HepG2 (cell line): ENCODE data around the gene SBNO2. TPM values are rescaled to one million over a fixed set of nuclear protein-coding genes. Genes with fewer than 3 reads are reported as not detected.

Experiments used
- BRD4 ChIP-seq: sonication (generic); formaldehyde crosslinking; IDR thresholded peaks from 2 replicates; pipeline ENCODE4 v1.4.0; 2020; ENCODE audit warnings: missing genetic modification reagents
- HNF4G ChIP-seq, 2 experiments: sonication (generic) in 1 of 2; formaldehyde crosslinking in 1 of 2; IDR thresholded peaks; 2 replicates each; pipeline versions ENCODE4 v1.4.0 to v1.6.1; 2011 to 2020; ENCODE audit warnings: borderline replicate concordance in 2 of 2, low read depth in 2 of 2, mild to moderate bottlenecking in 2 of 2, low read length in 1 of 2, missing genetic modification reagents in 1 of 2, moderate library complexity in 1 of 2
- ISL2 ChIP-seq: sonication (generic); formaldehyde crosslinking; IDR thresholded peaks from 2 replicates; pipeline ENCODE4 v1.5.0; 2020; ENCODE audit warnings: missing genetic modification reagents
- NFE2L1 ChIP-seq: sonication (generic); formaldehyde crosslinking; IDR thresholded peaks from 2 replicates; pipeline ENCODE4 v1.4.0; 2020; ENCODE audit warnings: missing genetic modification reagents, mild to moderate bottlenecking, borderline replicate concordance
- PPARG ChIP-seq: conservative IDR thresholded peaks from 2 replicates; pipeline ENCODE4 v1.6.1; 2016; ENCODE audit warnings: missing biosample characterization, missing genetic modification reagents
- RARA ChIP-seq: IDR thresholded peaks from 2 replicates; pipeline ENCODE4 v1.6.1; 2016; ENCODE audit warnings: missing genetic modification reagents, missing compliant biosample characterization
- TMF1 ChIP-seq: sonication (generic); formaldehyde crosslinking; IDR thresholded peaks from 2 replicates; pipeline ENCODE4 v1.8.1; 2022; ENCODE audit warnings: low read depth, missing genetic modification reagents
- ZFY ChIP-seq: sonication (generic); formaldehyde crosslinking; IDR thresholded peaks from 2 replicates; pipeline ENCODE4 v1.4.0; 2020; ENCODE audit warnings: missing genetic modification reagents
- ZNF121 ChIP-seq: sonication (generic); formaldehyde crosslinking; IDR thresholded peaks from 2 replicates; pipeline ENCODE4 v1.5.0; 2020; ENCODE audit warnings: mild to moderate bottlenecking, missing genetic modification reagents
- ZNF333 ChIP-seq: sonication (generic); formaldehyde crosslinking; IDR thresholded peaks from 2 replicates; pipeline ENCODE4 v1.4.0; 2020; ENCODE audit warnings: mild to moderate bottlenecking, missing genetic modification reagents, borderline replicate concordance
- ZNF557 ChIP-seq: sonication (generic); formaldehyde crosslinking; IDR thresholded peaks from 2 replicates; pipeline ENCODE4 v1.4.0; 2020; ENCODE audit warnings: missing genetic modification reagents
- ZNF766 ChIP-seq: sonication (generic); formaldehyde crosslinking; IDR thresholded peaks from 2 replicates; pipeline ENCODE4 v1.5.0; 2020; ENCODE audit warnings: missing genetic modification reagents, borderline replicate concordance
- ZNF790 ChIP-seq: sonication (generic); formaldehyde crosslinking; IDR thresholded peaks from 2 replicates; pipeline ENCODE4 v1.8.0; 2022; ENCODE audit warnings: missing genetic modification reagents, mild to moderate bottlenecking, borderline replicate concordance
- polyA plus RNA-seq, 8 experiments: library from polyadenylated mRNA; depleted of rRNA in 3 of 8; stranded (reverse) in 7 of 8; unstranded in 1 of 8; fragments of >200 nt; fragmentation: Illumina TruSeq in 4 of 8; extraction: Trizol in 4 of 8; gene quantifications; 2 replicates each; pipeline versions ENCODE4 v1.2.1 to v1.2.3, GENCODE V29; 2011 to 2016; ENCODE audit warnings: low read depth in 4 of 8, missing spikeins in 1 of 8, mixed read lengths in 1 of 8; ENCODE audit not compliant: insufficient read depth in 1 of 8
- total RNA-seq, 5 experiments: library from RNA; depleted of rRNA; stranded (reverse); fragments of >200 nt; fragmentation: Illumina TruSeq; extraction: Trizol; gene quantifications; 2 replicates each; pipeline ENCODE4 v1.2.3, GENCODE V29; 2016; ENCODE audit warnings: low read depth in 1 of 5
- TF ChIP-seq, protein P1 (sequence below): sonication (generic); formaldehyde crosslinking; conservative IDR thresholded peaks from 2 replicates; pipeline ENCODE4 v1.8.0; 2022; ENCODE audit warnings: mild to moderate bottlenecking, moderate library complexity, missing genetic modification reagents
- TF ChIP-seq, protein P2 (sequence below): sonication (generic); formaldehyde crosslinking; IDR thresholded peaks from 2 replicates; pipeline ENCODE4 v1.4.0; 2020; ENCODE audit warnings: missing genetic modification reagents
- TF ChIP-seq, protein P3 (sequence below): IDR thresholded peaks from 2 replicates; pipeline ENCODE4 v1.6.1; 2016; ENCODE audit warnings: missing genetic modification reagents, missing compliant biosample characterization
- TF ChIP-seq, protein P4 (sequence below): IDR thresholded peaks from 2 replicates; pipeline ENCODE4 v1.6.1; 2016; ENCODE audit warnings: mild to moderate bottlenecking, missing biosample characterization, missing genetic modification reagents
- TF ChIP-seq, protein P5 (sequence below): sonication (generic); formaldehyde crosslinking; conservative IDR thresholded peaks from 2 replicates; pipeline ENCODE4 v1.8.0; 2022; ENCODE audit warnings: low read depth, missing genetic modification reagents

Gene SBNO2
- total and polyA plus RNA-seq, 2 of the 13 experiments (the other 11 are each of a cell fraction or from before 2014, with no cell fraction given): 8.6 to 10.4 TPM

DNA sequence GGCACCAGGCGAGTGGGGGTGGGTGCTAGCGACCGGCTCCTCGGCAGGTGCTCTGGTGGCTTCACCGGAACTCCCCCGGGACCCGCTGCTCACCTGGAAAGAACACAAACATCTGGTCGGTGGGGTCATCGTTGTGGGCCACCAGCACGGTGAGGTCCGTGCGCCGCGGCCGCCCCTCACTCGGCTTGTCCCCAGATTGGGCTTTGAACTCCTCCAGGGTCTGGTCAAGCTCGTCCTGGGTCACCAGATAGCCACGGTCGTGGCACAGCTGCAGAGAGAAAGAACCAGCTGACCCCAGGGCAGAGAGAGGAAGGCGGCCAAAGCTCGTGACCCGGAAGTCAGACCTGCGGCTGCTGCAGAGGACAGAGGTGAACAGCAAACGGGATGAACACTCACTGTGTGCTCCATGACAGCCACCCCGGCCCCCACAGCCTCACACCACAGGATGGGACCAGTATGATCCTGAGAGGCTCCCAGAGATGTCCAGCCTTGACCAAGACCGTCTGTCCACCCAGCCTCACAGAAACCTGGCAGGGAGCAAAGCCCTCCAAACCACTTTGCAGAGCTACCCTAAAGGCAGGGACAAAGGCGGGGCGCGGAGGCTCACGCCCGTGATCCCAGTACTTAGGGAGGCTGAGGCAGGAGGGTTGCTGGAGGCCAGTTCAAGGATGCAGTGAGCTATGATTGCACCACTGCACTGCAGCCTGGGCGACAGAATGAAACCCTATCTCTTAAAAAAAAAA, 80.1 kb downstream of the SBNO2 start (continued):
- TF ChIP-seq, protein P1, sequence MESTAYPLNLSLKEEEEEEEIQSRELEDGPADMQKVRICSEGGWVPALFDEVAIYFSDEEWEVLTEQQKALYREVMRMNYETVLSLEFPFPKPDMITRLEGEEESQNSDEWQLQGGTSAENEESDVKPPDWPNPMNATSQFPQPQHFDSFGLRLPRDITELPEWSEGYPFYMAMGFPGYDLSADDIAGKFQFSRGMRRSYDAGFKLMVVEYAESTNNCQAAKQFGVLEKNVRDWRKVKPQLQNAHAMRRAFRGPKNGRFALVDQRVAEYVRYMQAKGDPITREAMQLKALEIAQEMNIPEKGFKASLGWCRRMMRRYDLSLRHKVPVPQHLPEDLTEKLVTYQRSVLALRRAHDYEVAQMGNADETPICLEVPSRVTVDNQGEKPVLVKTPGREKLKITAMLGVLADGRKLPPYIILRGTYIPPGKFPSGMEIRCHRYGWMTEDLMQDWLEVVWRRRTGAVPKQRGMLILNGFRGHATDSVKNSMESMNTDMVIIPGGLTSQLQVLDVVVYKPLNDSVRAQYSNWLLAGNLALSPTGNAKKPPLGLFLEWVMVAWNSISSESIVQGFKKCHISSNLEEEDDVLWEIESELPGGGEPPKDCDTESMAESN (CRISPR knock-in tag): no peak
- TF ChIP-seq ZNF766 (CRISPR knock-in tag) (0 out of 2 replicates have a peak, but pooled peaks have one; percentile 38), ZNF121 (CRISPR knock-in tag) (no peak), ZFY (0 out of 2 replicates have a peak, but pooled peaks have one; percentile 30), HNF4G (IDR thresholded peaks at IDR 0.05; ENCODE audit: borderline replicate concordance, low read depth, low read length) (no peak), HNF4G (CRISPR knock-in tag; IDR thresholded peaks at IDR 0.05; ENCODE audit: borderline replicate concordance, low read depth) (0 out of 2 replicates have a peak, but pooled peaks have one; percentile 32), BRD4 (CRISPR knock-in tag) (peak; percentile 48; the same call in 1 of the 2 replicates), ZNF333 (CRISPR knock-in tag) (no peak), PPARG (CRISPR knock-in tag) (no peak), TMF1 (CRISPR knock-in tag) (no peak), RARA (CRISPR knock-in tag) (peak; percentile 47; the same call in 1 of the 2 replicates), ZNF790 (no peak), ISL2 (CRISPR knock-in tag) (no peak), NFE2L1 (CRISPR knock-in tag) (no peak), ZNF557 (no peak)
- TF ChIP-seq, protein P2, sequence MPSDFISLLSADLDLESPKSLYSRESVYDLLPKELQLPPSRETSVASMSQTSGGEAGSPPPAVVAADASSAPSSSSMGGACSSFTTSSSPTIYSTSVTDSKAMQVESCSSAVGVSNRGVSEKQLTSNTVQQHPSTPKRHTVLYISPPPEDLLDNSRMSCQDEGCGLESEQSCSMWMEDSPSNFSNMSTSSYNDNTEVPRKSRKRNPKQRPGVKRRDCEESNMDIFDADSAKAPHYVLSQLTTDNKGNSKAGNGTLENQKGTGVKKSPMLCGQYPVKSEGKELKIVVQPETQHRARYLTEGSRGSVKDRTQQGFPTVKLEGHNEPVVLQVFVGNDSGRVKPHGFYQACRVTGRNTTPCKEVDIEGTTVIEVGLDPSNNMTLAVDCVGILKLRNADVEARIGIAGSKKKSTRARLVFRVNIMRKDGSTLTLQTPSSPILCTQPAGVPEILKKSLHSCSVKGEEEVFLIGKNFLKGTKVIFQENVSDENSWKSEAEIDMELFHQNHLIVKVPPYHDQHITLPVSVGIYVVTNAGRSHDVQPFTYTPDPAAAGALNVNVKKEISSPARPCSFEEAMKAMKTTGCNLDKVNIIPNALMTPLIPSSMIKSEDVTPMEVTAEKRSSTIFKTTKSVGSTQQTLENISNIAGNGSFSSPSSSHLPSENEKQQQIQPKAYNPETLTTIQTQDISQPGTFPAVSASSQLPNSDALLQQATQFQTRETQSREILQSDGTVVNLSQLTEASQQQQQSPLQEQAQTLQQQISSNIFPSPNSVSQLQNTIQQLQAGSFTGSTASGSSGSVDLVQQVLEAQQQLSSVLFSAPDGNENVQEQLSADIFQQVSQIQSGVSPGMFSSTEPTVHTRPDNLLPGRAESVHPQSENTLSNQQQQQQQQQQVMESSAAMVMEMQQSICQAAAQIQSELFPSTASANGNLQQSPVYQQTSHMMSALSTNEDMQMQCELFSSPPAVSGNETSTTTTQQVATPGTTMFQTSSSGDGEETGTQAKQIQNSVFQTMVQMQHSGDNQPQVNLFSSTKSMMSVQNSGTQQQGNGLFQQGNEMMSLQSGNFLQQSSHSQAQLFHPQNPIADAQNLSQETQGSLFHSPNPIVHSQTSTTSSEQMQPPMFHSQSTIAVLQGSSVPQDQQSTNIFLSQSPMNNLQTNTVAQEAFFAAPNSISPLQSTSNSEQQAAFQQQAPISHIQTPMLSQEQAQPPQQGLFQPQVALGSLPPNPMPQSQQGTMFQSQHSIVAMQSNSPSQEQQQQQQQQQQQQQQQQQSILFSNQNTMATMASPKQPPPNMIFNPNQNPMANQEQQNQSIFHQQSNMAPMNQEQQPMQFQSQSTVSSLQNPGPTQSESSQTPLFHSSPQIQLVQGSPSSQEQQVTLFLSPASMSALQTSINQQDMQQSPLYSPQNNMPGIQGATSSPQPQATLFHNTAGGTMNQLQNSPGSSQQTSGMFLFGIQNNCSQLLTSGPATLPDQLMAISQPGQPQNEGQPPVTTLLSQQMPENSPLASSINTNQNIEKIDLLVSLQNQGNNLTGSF (CRISPR knock-in tag): no peak
- TF ChIP-seq, protein P3, sequence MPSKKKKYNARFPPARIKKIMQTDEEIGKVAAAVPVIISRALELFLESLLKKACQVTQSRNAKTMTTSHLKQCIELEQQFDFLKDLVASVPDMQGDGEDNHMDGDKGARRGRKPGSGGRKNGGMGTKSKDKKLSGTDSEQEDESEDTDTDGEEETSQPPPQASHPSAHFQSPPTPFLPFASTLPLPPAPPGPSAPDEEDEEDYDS: no peak
- TF ChIP-seq, protein P4, sequence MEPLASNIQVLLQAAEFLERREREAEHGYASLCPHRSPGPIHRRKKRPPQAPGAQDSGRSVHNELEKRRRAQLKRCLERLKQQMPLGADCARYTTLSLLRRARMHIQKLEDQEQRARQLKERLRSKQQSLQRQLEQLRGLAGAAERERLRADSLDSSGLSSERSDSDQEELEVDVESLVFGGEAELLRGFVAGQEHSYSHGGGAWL (CRISPR knock-in tag): peak; percentile 4; the same call in 1 of the 2 replicates
- TF ChIP-seq, protein P5, sequence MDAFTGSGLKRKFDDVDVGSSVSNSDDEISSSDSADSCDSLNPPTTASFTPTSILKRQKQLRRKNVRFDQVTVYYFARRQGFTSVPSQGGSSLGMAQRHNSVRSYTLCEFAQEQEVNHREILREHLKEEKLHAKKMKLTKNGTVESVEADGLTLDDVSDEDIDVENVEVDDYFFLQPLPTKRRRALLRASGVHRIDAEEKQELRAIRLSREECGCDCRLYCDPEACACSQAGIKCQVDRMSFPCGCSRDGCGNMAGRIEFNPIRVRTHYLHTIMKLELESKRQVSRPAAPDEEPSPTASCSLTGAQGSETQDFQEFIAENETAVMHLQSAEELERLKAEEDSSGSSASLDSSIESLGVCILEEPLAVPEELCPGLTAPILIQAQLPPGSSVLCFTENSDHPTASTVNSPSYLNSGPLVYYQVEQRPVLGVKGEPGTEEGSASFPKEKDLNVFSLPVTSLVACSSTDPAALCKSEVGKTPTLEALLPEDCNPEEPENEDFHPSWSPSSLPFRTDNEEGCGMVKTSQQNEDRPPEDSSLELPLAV (CRISPR knock-in tag): no peak
